Embryonic facial prominence (tissue), 1 donor: ENCODE measurements around the gene GSTM3.
"Not testable (repeated sequence)": the region's sequence is repeated elsewhere in the genome, so short reads cannot be mapped to it uniquely, and the experiment has no call there.

Source experiments
- DNase-seq: peaks from one replicate; pipeline ENCODE4 v3.0.0-alpha.2; 2016; ENCODE audit errors: extremely low spot score

Gene GSTM3

GRCh38 chr1:109726728-109727373 is 14.0 kb downstream of the GSTM3 start:
- DNase-seq, result no peak

- DNase-seq, result no peak
Measured at GRCh38 chr1:109726007-109726406, 14.8 kb downstream of the GSTM3 start.

GRCh38 chr1:109725510-109725909 is 15.3 kb downstream of the GSTM3 start:
- no peak for DNase-seq

- no peak for DNase-seq
Measured at GRCh38 chr1:109724933-109725332, 15.9 kb downstream of the GSTM3 start.

GRCh38 chr1:109722908-109723691 is 17.7 kb downstream of the GSTM3 start:
- DNase-seq, result no peak

- no peak for DNase-seq
Measured at GRCh38 chr1:109721971-109722370, 18.9 kb downstream of the GSTM3 start.

- DNase-seq, result no peak
Measured at GRCh38 chr1:109721042-109721441, 19.8 kb downstream of the GSTM3 start.

GRCh38 chr1:109719337-109719837 is 21.5 kb downstream of the GSTM3 start:
- no peak for DNase-seq

GRCh38 chr1:109718495-109718894 is 22.3 kb downstream of the GSTM3 start:
- DNase-seq, result no peak

- DNase-seq, result no peak
Measured at GRCh38 chr1:109717729-109718128, 23.1 kb downstream of the GSTM3 start.

GRCh38 chr1:109716570-109717090 is 24.2 kb downstream of the GSTM3 start:
- no peak for DNase-seq

GRCh38 chr1:109716121-109716520 is 24.7 kb downstream of the GSTM3 start:
- no peak for DNase-seq

- DNase-seq, result no peak
Measured at GRCh38 chr1:109714661-109715372, 26.0 kb downstream of the GSTM3 start.

- DNase-seq, result no peak
Measured at GRCh38 chr1:109713636-109714035, 27.2 kb downstream of the GSTM3 start.

- DNase-seq, result no peak
Measured at GRCh38 chr1:109712321-109712864, 28.4 kb downstream of the GSTM3 start.

GRCh38 chr1:109711593-109712320 is 29.1 kb downstream of the GSTM3 start, which contains the start of gene GSTM5:
TSS of gene GSTM5 (plus strand) at chr1:109712251. CDS start at chr1:109712313, 62 bp downstream.
- not testable (repeated sequence) for DNase-seq

- DNase-seq, result not testable (repeated sequence)
Measured at GRCh38 chr1:109709822-109710221, 31.0 kb downstream of the GSTM3 start.

GRCh38 chr1:109708949-109709348 is 31.9 kb downstream of the GSTM3 start:
- not testable (repeated sequence) for DNase-seq

- no peak for DNase-seq
Measured at GRCh38 chr1:109705411-109705810, 35.4 kb downstream of the GSTM3 start.

- DNase-seq, result no peak
Measured at GRCh38 chr1:109704173-109704572, 36.7 kb downstream of the GSTM3 start.

- not testable (repeated sequence) for DNase-seq
Measured at GRCh38 chr1:109702940-109703339, 37.9 kb downstream of the GSTM3 start.
